ENCODE results near the gene CPNE7. TPM values are rescaled to one million over a fixed set of nuclear protein-coding genes. Genes with fewer than 3 reads are reported as not detected.

The CPNE7 gene
- total and polyA plus RNA-seq, 2 of the 4 experiments (the other 2 are of a cell fraction): 5.4 to 17.4 TPM

DNA sequence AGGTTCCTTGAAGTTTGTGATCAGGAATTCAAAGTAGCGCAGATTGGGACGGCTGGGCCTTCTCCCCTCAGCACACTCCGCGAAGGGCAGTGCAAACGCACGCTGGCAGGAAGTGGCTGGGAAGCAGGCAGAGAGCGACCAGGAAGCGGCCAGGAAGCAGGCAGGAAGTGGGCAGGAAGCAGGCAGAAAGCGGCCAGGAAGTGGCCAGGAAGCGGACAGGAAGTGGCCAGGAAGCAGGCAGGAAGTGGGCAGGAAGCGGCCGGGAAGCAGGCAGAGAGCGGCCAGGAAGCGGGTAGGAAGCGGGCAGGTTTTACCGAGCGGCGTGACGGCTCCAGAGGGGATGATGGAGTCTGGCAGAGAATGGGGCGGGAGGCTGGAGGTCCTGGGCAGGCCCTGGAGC lies 41.1 kb downstream of the CPNE7 start:
- no peak for TF ChIP-seq CEBPB (IDR thresholded peaks at IDR 0.05; ENCODE audit: low read depth, low read length)
- TF ChIP-seq MAZ (IDR thresholded peaks at IDR 0.05; ENCODE audit: borderline replicate concordance, low read depth, low read length): no peak
- no peak for TF ChIP-seq RFX5 (IDR thresholded peaks at IDR 0.05; ENCODE audit: low read depth, low read length)
- no peak for TF ChIP-seq POLR2A (IDR thresholded peaks at IDR 0.05; ENCODE audit: low read depth, low read length)
- TF ChIP-seq SMC3 (IDR thresholded peaks at IDR 0.05; ENCODE audit: low read depth, low read length): no peak
- TF ChIP-seq, protein P1, sequence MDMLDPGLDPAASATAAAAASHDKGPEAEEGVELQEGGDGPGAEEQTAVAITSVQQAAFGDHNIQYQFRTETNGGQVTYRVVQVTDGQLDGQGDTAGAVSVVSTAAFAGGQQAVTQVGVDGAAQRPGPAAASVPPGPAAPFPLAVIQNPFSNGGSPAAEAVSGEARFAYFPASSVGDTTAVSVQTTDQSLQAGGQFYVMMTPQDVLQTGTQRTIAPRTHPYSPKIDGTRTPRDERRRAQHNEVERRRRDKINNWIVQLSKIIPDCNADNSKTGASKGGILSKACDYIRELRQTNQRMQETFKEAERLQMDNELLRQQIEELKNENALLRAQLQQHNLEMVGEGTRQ (IDR thresholded peaks at IDR 0.05; ENCODE audit: low read depth, low read length): no peak
- TF ChIP-seq CHD1 (IDR thresholded peaks at IDR 0.05; ENCODE audit: low read depth, low read length): no peak
- Histone ChIP-seq H3K9me3 (ENCODE audit: control insufficient read depth, insufficient read depth, low read length) (no peaks in the 10 kb centered on the region), H2AK5ac (ENCODE audit: low read depth, low read length) (no peak overlapping the region), H4K8ac (ENCODE audit: low read depth in 2 of 2, low read length in 2 of 2) (no peak overlapping the region), H2BK20ac (ENCODE audit: low read depth, low read length) (no peak overlapping the region), H3K36me3 (ENCODE audit: control insufficient read depth, insufficient read depth, low read length) (no peaks in the 10 kb centered on the region), H3K79me1 (ENCODE audit: low read depth in 1 of 2, low read length in 2 of 2) (no peaks in the 10 kb centered on the region), H4K91ac (ENCODE audit: insufficient read depth, low read depth, low read length) (no peak overlapping the region), H3K4ac (ENCODE audit: low read depth, low read length) (no peak overlapping the region), H3K4me3 (ENCODE audit: insufficient read depth, low read depth, low read length) (no peak overlapping the region), H4K5ac (ENCODE audit: low read depth, low read length) (no peak overlapping the region), H3K56ac (ENCODE audit: extremely low read depth, insufficient read depth, low read length) (no peak overlapping the region), H2BK5ac (ENCODE audit: low read depth, low read length, poor library complexity, severe bottlenecking) (no peak overlapping the region), H3K18ac (ENCODE audit: low read depth, low read length) (no peak overlapping the region), H3K9me1 (ENCODE audit: insufficient read depth, low read length) (no peaks in the 10 kb centered on the region), H3K9ac (ENCODE audit: low read depth, low read length) (no peak overlapping the region), H3K23ac (ENCODE audit: low read depth, low read length) (no peak overlapping the region), H3K27ac (ENCODE audit: insufficient read depth, low read length) (no peak overlapping the region), H2AFZ (replicated peaks; ENCODE audit: low read length, poor library complexity) (no peak overlapping the region), H4K20me1 (ENCODE audit: insufficient read depth, low read length) (no peaks in the 10 kb centered on the region), H3K27me3 (ENCODE audit: control insufficient read depth, insufficient read depth, low read length) (peaks cover 10% of the 10 kb centered on the region), H3K14ac (replicated peaks; ENCODE audit: low read depth, low read length) (no peak overlapping the region), H2BK15ac (ENCODE audit: low read depth, low read length) (no peak overlapping the region), H3K4me2 (ENCODE audit: low read depth, low read length) (no peak overlapping the region), H2AK9ac (replicated peaks; ENCODE audit: low read depth, low read length, poor library complexity) (peak overlapping the region; percentile 7), H2BK120ac (ENCODE audit: low read depth, low read length) (no peak overlapping the region), H3K4me1 (ENCODE audit: control insufficient read depth, insufficient read depth, low read length) (peaks cover 2% of the 10 kb centered on the region; the same call in 1 of the 2 replicates)
- in situ Hi-C loops (cut with MboI; ENCODE audit: low sequenced_read_pairs): no loop called here
- dilution Hi-C loops (cut with HindIII; ENCODE audit: low sequenced_read_pairs, unreplicated experiment): no loop called here
- intact Hi-C loops (cut with micrococcal nuclease): no loop called here
- no TSS peak for BruUV-seq (replicated peaks)
- ATAC-seq (ENCODE audit: low read depth) (no peak), DNase-seq (no peak)
- POLR2A ChIA-PET (ENCODE audit: unreplicated experiment): no interaction called here
- WGBS, 2 experiments (ENCODE audit: extremely low coverage in 2 of 2, insufficient read length in 1 of 2): 90% methylated on average over 11 of the region's 20 CpGs; no CpG with 5 or more reads in 1 of the 2 experiments
- CTCF ChIA-PET: no interaction called here
